T-helper 9 cell (primary cell): Measurements from ENCODE around the gene CDK6.

Source experiments
- DNase-seq: peaks from one replicate; pipeline ENCODE4 v3.0.0-alpha.2; 2020

Gene CDK6

GRCh38 chr7:92788559-92789183 lies 47.7 kb downstream of the CDK6 start:
- DNase-seq, result no peak

DNA sequence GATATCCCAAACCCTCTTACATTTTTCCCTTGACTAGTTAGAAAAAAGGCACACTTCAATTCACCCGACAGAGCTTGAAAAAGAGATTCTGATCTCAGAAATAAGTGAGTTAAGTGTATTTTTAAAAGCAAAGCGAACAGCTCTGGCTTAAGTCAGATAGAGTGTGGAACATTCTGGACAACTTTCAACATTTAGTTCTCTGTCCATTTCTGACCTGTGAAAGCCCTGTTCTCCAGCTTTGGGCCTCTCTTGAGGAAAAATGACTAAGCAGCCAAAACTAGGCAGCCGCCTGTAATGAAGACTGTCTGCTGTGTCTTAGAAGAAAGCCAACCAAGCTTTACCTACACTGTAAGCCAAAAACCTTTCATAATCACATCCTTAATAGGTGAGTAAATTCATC lies 50.5 kb downstream of the CDK6 start:
- no peak for DNase-seq

DNA sequence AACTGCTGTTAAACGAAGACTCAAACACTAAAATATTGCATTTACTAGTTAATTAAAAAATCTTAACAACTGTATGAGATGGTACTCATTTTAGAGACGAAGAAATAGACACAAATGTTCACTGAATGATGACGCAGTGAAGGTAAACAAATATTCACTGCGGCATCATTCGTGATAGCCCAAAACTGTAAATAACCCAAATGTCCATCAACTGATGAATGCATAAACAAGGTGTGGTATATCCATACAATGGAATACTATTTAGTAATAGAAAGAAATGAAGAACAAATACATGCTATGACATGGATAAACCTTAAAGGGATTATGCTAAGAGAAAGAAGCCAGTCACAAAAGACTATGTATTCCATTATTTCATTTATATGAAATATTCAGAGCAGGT lies 51.4 kb downstream of the CDK6 start:
- no peak for DNase-seq

DNA sequence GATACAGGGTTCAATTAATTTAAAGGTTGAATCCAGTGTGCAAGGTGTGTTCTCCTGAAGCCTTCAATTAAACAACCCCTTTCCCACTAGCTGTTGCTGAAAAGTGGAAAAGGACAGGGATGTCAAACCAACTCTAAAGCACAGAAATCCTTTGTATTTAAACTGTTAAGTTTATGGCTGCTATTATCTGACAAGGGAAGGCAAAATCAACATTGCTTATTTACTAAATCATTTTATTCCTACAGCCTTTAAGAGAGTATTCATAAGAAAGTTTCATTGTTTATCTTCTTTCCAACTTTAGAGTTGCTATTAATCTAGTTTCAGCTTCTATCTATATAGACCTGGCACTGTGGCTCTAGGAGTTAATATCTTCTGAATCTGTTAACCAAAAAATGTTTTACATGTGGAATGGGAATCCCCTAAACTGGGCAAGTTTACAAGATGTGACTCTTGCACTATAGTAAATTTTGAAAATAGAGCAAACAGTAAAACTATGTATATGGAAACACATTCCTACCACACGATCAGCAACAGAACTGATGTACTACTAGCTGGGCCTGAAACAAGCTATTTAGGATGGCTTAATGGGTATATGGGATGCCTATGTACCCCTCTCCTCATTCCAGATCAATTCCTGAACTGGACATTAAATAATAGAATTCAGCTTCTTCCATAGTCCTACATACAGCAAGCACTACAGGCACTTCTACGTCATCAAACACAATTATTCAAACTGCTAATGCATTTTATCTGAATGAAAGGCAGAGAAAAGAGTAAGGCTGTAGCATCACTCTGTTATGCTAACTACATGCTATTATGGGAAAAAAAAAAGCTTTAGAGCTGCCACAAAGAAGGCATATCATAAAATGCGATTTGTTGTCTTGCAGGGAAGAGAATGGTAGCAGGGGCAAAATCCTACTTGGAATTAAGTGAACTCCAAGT lies 52.8 kb downstream of the CDK6 start:
- DNase-seq, result no peak

GRCh38 chr7:92782855-92783254 lies 53.5 kb downstream of the CDK6 start:
- no peak for DNase-seq

DNA sequence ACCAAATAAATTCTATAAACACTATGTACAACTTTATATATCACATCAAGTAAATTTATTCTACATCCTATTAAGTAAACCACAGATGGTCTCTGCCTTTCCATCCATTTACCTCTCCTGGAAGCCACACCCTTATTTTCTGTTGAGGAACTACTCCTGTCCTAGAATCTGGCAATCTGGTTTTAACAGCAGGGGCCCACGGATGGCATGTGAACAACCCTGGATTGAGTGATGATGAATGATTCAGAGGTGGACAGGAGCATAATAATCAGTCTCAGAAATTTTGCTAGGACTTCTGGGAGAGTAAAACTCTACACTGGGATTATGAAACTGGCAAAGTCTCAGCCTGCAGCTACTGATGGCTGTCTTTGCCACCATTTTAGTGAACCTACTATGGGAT lies 54.1 kb downstream of the CDK6 start:
- no peak for DNase-seq

GRCh38 chr7:92781117-92781720 lies 55.2 kb downstream of the CDK6 start:
- no peak for DNase-seq

DNA sequence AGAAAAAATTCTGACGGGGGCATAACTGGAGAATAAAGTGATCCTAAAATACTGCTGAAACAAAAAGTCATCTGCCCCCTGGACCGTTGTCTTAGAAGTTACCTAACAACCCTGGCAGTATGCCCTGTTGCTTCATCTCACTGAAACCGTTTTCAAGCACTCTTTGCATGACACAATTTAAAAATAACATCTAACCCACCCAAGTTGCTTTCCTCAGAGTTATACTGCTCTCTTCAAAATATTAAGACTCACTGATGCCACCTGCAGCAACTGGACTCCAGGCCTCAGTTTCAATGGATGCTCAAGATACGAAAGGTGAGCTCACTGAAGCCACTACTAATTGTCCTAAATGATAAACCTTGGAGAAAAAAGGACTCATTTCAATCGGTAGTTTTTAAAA lies 57.4 kb downstream of the CDK6 start:
- no peak for DNase-seq

- no peak for DNase-seq
These were observed 58.4 kb downstream of the CDK6 start for GRCh38 chr7:92777993-92778392.

DNA sequence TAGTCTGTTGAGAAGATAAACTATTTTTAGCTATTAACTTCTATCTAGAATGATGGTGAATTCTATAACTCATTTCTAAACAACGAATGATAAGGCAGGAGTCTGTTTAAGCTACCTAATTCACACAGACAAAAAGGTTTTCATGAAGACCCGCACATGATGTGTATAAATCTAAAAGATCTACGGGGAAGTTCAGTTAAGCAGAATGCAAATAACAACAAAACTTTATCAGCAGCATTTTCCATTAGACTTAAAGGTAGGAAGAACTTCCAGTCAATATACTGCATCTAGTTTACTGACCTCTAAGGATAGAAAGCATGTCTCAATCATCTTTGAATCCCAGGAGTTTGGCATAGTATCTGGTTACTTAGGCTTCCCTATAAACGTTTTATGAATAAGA lies 62.6 kb downstream of the CDK6 start:
- DNase-seq, result no peak

DNA sequence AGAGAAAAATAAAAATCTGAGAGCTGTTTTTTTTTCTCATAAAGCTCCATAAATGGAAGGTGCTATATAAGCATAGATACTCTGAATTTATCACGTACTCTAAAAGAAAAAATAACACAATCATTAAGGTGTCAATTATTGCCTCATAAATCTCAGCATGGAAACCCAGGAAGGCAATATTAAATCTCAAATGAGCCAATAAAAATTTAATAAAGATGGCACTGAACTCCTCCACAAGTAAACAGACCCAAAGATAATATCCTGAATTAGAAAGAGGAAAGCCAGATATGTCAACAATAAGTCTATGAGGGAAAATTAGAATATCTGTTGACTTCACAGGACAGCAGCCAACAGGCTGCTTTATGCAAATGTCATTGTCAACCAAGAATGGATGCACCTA lies 66.5 kb downstream of the CDK6 start:
- DNase-seq, result no peak

DNA sequence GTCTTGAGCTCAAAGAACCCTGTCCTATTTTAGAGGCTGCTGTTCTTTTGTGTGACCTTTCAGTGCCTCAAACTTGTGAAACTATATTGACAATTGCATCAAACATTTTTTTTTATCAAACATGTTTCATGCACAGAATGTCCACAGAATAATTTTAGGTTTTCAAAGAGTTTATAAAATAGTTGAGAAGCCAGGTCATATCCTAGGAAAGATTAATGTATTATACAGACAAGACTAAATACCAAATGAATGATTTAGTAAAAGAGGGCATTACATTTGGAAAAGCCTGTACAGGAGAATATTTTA lies 67.0 kb downstream of the CDK6 start:
- no peak for DNase-seq

DNA sequence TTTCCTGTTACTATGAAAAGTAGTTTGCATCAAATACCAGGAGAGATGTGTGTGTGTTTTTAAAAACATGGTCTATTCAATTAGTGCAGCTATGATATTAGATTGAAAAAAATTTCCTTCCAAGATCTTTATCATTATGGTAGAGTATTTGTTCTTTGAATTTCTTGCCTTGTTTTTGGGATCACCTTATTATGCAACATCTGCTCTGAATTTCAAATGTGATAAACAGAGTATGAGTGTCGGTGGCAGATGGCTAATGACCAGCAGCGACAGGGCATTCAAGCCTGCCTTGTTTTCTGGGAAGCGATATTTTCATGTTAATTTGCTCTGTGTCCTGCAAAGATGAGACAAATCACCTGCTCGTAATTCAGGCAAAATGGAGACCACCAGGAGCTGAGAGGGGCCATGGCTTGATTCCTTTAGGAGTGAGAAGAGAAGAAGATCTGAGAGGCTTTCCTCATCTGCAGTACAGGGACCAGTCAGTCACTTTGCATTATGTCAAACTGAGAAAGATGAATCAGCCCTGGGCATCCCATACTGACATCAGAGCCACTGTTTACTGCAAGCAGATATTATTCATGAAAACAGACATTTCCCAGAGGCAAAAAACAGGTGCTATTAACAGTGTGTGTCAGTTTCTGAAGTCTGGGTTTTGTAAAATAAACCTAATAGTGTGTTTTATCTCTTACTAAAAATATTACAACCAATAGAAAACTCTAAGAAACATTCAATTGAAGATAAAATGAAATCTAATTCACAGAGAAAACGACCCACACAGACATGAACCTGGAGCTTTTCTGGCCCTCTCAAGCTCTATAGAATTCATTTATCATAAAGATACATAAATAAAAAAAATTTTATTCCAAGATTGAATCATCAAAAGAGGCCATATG lies 67.6 kb downstream of the CDK6 start:
- DNase-seq, result no peak

DNA sequence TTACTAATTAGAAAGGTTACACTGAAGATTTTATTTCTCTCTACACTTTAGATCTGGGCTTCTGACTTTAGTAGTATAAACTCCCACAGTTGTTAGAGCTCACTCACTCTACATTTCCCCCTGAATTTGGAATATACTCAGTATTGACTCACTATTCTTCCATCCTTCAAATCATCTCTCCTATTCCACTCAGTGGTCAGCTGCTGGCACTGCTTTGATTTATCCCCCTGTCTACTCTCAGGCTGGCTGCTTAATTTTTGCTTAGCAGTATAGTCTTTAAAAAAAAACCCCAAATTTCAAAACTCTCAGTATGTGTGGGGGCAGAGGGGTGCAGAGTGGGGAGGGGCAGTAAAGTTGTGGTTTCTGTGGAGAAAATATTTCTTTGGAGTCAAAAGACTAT lies 68.9 kb downstream of the CDK6 start:
- no peak for DNase-seq

DNA sequence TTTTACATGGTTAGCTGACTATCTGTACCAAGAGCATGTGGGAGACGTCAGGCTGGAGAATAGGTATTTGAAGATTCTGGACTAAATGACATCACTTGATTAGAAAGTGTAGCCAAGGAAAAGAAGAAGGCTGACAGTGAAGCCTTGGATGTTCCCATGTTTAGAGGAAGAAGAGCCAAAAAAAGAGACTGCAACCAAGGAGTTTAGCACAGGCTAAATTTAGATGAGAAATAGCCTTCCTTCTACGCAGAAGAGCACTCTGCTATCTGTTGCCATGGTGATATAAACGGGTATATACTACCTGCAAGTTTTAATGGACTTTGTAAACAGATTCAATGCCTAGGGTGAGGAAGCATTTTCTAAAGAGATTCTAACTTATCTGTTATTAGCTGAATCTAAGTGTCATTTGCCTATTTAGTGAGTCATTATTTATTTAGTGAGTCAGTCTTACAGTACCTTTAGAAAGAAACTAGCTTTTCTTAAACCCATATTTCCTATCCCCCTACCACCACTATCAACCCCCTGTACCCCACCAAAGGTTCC lies 69.8 kb downstream of the CDK6 start:
- no peak for DNase-seq

- DNase-seq, result no peak
These were observed 70.6 kb downstream of the CDK6 start for GRCh38 chr7:92765725-92766124.

- DNase-seq, result no peak
These were observed 72.5 kb downstream of the CDK6 start for GRCh38 chr7:92763636-92764423.

DNA sequence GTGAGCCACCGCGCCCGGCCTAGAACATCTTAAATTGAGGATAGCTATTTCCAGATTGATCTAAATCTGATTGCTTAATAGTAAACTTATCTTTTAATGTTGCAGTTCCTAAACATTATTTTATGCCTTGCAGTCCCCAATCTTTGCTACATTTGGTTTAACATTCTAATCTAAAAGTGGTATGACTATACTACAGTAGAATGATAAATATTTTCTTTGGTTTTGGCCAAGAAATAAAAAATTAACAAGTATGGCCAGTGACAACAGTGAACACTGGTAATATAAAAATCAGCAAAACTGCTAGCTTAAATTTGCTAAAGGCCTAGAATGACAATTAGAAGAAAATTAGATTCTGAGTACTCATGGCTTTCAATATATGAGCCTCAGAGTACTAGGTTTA lies 73.5 kb downstream of the CDK6 start:
- no peak for DNase-seq

DNA sequence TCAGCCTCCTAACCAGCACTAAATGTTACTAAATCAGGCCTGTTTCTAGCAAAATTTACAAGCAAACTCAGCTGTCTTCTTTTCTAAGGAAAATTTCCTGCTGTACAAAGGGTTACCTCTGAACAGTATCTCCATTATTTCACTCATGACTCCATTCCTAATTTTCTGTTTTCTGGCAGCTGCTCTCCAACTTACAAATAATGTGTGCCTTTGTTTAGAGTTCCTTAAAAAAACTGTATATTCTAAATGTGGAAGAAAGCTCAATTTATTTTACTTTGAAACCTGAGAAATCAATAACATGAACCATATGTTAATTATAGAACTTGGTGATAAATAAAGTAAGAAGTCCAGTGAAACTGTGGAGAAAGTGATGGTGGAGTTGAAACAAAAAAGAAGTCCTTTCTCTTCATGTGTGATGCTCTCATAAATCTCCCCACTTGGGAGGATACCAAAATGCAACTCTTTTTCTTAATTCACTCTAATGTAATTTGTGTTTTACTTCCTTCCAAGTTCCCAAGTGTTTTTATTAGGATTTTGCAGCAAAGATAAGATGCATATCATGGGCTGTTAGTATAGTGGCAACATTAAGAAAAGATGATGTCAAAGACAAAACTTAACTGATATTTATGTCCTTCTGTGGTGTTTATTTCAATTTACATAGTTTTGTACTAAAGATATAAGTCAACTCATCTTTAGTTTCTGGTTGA lies 74.8 kb downstream of the CDK6 start:
- DNase-seq, result no peak

DNA sequence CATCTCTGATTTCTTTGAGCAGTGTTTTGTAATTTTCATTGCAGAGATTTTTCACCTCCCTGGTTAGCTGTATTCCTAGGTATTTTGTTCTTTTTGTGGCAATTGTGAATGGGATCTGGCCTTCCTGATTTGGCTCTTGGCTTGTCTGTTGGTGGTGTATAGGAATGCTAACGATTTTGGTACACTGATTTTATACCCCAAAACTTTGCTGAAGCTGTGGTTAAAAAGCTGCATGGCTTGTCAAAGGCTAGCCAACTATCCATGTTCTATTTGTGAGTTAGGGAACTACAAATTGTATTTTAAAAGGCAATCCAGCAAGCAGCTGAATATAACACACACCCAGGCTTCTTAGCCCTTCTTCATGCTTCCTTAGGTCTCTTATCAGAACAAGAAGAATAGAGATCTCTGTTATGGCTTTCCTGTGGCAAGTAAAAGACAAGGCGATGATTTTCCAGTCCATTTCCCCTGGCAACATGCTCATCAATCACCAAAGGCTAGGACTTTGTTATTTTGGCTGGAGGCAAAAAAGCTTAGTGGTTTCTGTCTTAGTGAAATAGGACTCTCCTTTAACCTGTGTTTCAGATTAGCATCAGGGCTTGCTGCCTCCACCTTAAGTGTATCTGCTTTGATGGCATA lies 77.5 kb downstream of the CDK6 start:
- DNase-seq, result no peak
